ENCODE measurements around the gene INTS15.

The INTS15 gene

DNA sequence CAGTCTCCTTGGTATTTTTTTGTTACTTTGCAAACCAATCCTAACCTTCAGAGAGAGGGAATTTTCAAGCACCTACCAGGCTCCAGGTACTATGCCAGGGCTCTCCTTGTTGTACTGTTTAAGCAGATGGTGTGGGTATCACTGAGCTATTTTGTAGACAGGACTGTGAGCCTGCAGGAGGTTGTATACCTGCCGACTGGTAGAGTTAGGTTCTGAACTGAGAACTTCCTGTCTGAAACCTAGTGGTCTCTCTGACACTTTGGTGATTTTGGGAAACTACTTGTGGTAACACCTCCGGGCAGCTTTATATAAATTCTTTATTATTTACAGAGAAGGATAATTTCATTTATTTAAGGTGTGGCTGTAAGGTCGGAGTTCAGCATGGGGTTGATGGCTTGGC, 30.1 kb downstream of the INTS15 start:
- TF ChIP-seq, protein P1, sequence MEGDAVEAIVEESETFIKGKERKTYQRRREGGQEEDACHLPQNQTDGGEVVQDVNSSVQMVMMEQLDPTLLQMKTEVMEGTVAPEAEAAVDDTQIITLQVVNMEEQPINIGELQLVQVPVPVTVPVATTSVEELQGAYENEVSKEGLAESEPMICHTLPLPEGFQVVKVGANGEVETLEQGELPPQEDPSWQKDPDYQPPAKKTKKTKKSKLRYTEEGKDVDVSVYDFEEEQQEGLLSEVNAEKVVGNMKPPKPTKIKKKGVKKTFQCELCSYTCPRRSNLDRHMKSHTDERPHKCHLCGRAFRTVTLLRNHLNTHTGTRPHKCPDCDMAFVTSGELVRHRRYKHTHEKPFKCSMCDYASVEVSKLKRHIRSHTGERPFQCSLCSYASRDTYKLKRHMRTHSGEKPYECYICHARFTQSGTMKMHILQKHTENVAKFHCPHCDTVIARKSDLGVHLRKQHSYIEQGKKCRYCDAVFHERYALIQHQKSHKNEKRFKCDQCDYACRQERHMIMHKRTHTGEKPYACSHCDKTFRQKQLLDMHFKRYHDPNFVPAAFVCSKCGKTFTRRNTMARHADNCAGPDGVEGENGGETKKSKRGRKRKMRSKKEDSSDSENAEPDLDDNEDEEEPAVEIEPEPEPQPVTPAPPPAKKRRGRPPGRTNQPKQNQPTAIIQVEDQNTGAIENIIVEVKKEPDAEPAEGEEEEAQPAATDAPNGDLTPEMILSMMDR (IDR thresholded peaks at IDR 0.05; ENCODE audit: low read depth, low read length): no peak
- Histone ChIP-seq H3K4me3 (ENCODE audit: low read depth, low read length) (no peak overlapping the region), H3K4me1 (no peaks in the 10 kb centered on the region), H3K9me3 (no peaks in the 10 kb centered on the region), H3K27me3 (peaks cover 12% of the 10 kb centered on the region), H3K36me3 (no peaks in the 10 kb centered on the region)
- DNase-seq: no peak

DNA sequence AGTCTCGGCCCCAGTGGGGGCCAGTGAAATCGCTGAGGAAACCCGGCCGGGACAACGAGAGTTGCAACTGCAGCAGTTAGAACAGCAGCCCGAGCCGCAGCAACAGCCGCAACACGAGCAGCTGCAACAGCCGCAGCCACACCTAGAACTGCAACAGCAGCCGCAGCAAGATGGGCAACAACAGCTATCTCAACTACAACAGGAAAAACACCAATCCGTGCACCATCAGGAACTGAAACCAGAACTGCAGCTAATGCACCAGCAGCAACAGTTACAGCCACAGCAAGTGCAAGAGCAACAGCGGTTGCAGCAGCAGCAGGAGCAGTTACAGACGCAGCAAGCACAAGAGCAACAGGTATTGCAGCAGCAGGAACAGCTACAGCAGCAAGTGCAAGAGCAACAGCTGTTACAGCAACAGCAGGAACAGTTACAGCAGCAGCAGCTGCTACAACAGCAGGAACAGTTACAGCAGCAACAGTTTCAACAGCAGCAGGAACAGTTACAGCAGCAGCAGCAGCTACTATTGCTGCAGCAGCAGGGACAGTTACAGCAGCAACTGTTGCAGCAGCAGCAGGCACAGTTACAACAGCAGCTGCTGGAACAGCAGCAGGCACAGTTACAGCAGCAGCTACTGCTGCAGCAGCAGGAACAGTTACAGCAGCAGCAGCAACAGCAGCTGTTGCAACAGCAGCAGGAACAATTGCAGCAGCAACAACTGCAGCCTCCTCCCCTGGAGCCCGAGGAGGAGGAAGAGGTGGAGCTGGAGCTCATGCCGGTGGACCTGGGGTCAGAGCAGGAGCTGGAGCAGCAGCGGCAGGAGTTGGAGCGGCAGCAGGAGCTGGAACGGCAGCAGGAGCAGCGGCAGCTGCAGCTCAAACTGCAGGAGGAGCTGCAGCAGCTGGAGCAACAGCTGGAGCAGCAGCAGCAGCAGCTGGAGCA, 31.6 kb downstream of the INTS15 start:
- Histone ChIP-seq H3K4me1 (no peaks in the 10 kb centered on the region), H3K4me3 (ENCODE audit: low read depth, low read length) (no peak overlapping the region), H3K9me3 (no peaks in the 10 kb centered on the region), H3K27me3 (peaks cover 3% of the 10 kb centered on the region; the same call in 1 of the 2 replicates), H3K36me3 (no peaks in the 10 kb centered on the region)
- no peak for DNase-seq
- TF ChIP-seq, protein P1 (IDR thresholded peaks at IDR 0.05; ENCODE audit: low read depth, low read length): no peak

DNA sequence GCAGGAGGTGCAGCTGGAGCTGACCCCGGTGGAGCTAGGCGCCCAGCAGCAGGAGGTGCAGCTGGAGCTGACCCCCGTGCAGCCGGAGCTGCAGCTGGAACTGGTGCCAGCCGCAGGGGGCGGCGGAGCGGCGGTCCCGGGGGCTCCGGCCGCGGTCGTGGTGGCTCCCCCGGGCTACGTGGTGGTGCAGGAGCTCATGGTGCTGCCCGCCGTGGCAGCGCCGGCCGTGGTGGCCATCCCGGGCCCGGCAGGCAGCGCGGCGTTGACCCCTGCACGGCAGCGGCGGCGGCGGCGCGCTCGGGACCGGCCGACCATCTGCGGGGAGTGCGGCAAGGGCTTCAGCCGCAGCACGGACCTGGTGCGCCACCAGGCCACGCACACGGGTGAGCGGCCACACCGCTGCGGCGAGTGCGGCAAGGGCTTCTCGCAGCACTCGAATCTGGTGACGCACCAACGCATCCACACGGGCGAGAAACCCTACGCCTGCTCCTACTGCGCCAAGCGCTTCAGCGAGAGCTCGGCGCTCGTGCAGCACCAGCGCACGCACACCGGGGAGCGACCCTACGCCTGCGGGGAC, 32.4 kb downstream of the INTS15 start:
- Histone ChIP-seq H3K4me1 (no peaks in the 10 kb centered on the region), H3K9me3 (no peaks in the 10 kb centered on the region), H3K36me3 (no peaks in the 10 kb centered on the region), H3K27me3 (no peaks in the 10 kb centered on the region), H3K4me3 (ENCODE audit: low read depth, low read length) (no peak overlapping the region)
- DNase-seq: no peak
- TF ChIP-seq, protein P1 (IDR thresholded peaks at IDR 0.05; ENCODE audit: low read depth, low read length): no peak

DNA sequence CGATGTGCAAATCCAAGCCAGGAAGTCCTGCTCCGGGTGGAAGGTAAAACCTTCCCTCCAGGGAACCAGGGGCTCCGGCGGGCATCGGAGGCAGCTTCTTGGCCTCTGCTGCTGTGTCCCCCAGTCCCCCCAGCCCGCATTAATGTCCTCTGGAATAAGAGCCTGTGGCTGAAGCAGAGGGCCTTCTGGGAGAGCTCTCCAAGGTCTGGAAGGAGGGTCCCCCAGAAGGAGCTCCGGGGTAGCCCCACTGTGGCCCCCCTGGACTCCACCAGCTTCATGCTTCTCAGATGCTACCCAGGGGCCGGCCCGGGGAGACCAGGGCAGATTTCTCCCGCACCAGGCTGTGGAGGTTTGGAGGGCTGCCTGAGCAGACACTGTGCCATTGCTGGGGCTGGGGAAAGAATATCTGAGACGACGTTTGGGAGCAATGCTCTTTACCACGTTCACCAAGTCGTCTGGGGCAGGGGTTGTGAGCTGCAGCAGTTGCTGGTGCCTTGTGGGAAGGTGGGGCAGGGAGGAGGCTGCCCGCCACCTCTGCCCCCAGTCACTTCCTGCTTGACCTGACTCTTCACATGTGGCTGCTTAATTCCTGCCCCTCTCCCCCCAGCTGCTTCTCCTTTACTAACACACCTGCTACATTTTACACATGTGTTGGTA, 33.9 kb downstream of the INTS15 start:
- H3K36me3 ChIP-seq: no peaks in the 10 kb centered on the region
- H3K4me1 ChIP-seq: no peaks in the 10 kb centered on the region
- no peaks in the 10 kb centered on the region for H3K27me3 ChIP-seq
- no peak overlapping the region for H3K4me3 ChIP-seq (ENCODE audit: low read depth, low read length)
- no peak for DNase-seq
- TF ChIP-seq, protein P1 (IDR thresholded peaks at IDR 0.05; ENCODE audit: low read depth, low read length): no peak
- H3K9me3 ChIP-seq: no peaks in the 10 kb centered on the region

DNA sequence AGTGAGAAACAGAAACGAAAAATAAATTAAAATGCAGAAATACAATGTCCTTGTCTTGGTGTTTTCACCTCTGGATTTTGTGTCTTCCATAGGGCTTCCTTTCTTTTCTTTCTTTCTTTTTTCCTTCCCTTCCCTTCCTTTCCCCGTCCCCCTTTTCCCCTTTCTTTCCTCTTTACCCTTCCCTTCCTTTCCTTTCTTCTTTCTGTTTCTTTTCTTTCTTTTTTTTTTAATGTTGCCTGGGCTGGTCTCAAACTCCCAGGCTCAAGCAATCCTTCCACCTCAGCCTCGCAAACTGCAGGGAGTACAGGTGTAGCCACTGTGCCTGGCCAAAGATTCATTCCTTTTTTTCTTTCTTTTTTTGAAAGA, 34.4 kb downstream of the INTS15 start:
- no peaks in the 10 kb centered on the region for H3K36me3 ChIP-seq

More for the DNA sequence above, 34.4 kb downstream of the INTS15 start:
- Histone ChIP-seq H3K4me3 (ENCODE audit: low read depth, low read length) (no peak overlapping the region), H3K4me1 (no peaks in the 10 kb centered on the region), H3K27me3 (no peaks in the 10 kb centered on the region), H3K9me3 (no peaks in the 10 kb centered on the region)
- DNase-seq: no peak
- TF ChIP-seq, protein P1 (IDR thresholded peaks at IDR 0.05; ENCODE audit: low read depth, low read length): no peak
